DMS79 treated with DMSO at 0.1 percent for 48 hours (cell line): ENCODE results near the gene ATP6V0D1.

ENCODE experiments used
- DNase-seq: peaks from one replicate; lab custom pipeline; 2025; lab: John Stamatoyannopoulos, UW

ATP6V0D1 gene

GRCh38 chr16:67393111-67393787 is 87.7 kb downstream of the ATP6V0D1 start, which contains the start of gene TPPP3:
TPPP3 (minus strand) TSS chr16:67393498; CDS start chr16:67391111, 2,387 bp downstream.
- peak; percentile 42 for DNase-seq

GRCh38 chr16:67392301-67393059 is 88.5 kb downstream of the ATP6V0D1 start:
- no peak for DNase-seq

GRCh38 chr16:67391424-67392300 is 89.3 kb downstream of the ATP6V0D1 start:
- no peak for DNase-seq

- no peak for DNase-seq
These were observed 90.0 kb downstream of the ATP6V0D1 start for GRCh38 chr16:67390816-67391423.

- no peak for DNase-seq
These were observed 90.8 kb downstream of the ATP6V0D1 start for GRCh38 chr16:67389911-67390815.

- no peak for DNase-seq
These were observed 92.4 kb downstream of the ATP6V0D1 start for GRCh38 chr16:67388591-67388990.

GRCh38 chr16:67388191-67388590 is 92.8 kb downstream of the ATP6V0D1 start:
- DNase-seq = no peak
